ENCODE data around the gene RAG1.

Gene RAG1

DNA sequence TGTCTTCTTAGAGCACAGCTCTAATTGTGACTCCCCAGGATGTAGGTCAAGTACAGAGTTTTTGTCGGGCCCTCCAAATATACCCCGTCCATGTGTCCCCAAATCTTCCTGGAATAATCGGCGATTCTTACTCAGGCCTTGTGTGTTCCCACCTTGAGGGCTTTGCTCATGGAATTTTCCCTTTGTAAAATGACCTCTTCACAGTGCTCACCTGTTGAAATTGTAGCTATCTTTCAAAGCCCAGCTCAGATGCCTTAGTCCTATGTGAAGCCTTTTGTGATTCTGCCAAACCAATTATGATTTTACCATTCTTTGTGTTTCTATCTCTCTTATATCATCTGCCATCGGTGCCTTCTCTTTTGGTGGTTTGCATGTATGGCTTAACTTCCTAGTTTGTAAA is 60.3 kb downstream of the RAG1 start:
- DNase-seq (ENCODE audit: low spot score), result no peak

DNA sequence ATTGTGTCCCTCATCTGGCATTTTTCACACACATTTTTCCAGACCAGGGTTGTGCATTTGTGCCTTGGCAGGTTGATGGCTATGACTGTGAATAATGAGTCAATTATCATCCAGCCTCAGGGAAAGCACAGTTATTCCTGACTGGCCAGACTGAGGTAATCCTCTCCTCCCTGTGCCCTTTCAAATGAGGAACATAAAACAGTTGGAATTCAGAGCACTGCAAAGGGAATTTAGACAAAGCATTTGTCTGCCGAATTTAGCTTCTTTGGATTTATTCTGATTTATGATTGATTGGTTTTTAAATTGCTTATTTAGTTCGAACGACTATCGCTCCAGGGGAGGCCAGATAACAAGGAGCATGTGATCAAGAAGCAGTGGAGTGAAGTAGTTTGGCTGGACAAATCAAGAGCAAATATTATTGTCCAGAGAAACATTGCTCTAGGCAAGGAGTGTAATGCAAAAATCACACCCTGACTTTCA is 61.0 kb downstream of the RAG1 start:
- DNase-seq (ENCODE audit: low spot score), result no peak
